NCI-H2171 treated with DMSO at 0.1 percent for 48 hours (cell line): ENCODE data around the gene ILF2.
"Not testable (repeated sequence)": the region's sequence is repeated elsewhere in the genome, so short reads cannot be mapped to it uniquely, and the experiment has no call there.

ENCODE experiments used
- DNase-seq: peaks from one replicate; lab custom pipeline; 2025; lab: John Stamatoyannopoulos, UW

Gene ILF2

GRCh38 chr1:153649137-153649862 lies 21.5 kb downstream of the ILF2 start:
- DNase-seq, result no peak

- DNase-seq, result no peak
Measured at GRCh38 chr1:153648000-153648643, 22.7 kb downstream of the ILF2 start.

- no peak for DNase-seq
Measured at GRCh38 chr1:153647346-153647714, 23.5 kb downstream of the ILF2 start.

- DNase-seq, result no peak
Measured at GRCh38 chr1:153646672-153647345, 24.0 kb downstream of the ILF2 start.

- no peak for DNase-seq
Measured at GRCh38 chr1:153643816-153644215, 27.0 kb downstream of the ILF2 start.

- DNase-seq, result no peak
Measured at GRCh38 chr1:153643100-153643499, 27.7 kb downstream of the ILF2 start.

- DNase-seq, result no peak
Measured at GRCh38 chr1:153642161-153642560, 28.6 kb downstream of the ILF2 start.

- DNase-seq, result no peak
Measured at GRCh38 chr1:153640861-153641260, 29.9 kb downstream of the ILF2 start.

- not testable (repeated sequence) for DNase-seq
Measured at GRCh38 chr1:153640213-153640612, 30.6 kb downstream of the ILF2 start.

GRCh38 chr1:153639280-153639679 lies 31.5 kb downstream of the ILF2 start:
- no peak for DNase-seq

- no peak for DNase-seq
Measured at GRCh38 chr1:153638261-153638660, 32.5 kb downstream of the ILF2 start.

- no peak for DNase-seq
Measured at GRCh38 chr1:153636312-153636711, 34.5 kb downstream of the ILF2 start.

- no peak for DNase-seq
Measured at GRCh38 chr1:153635872-153636271, 34.9 kb downstream of the ILF2 start.

GRCh38 chr1:153633754-153634665 lies 36.8 kb downstream of the ILF2 start, which contains the start of gene CHTOP:
TSS of gene CHTOP (plus strand) at chr1:153634066. CDS start at chr1:153636589, 2,523 bp downstream.
- peak; percentile 94 for DNase-seq

GRCh38 chr1:153633161-153633753 lies 37.5 kb downstream of the ILF2 start:
- DNase-seq, result no peak

- DNase-seq, result no peak
Measured at GRCh38 chr1:153631047-153632022, 39.5 kb downstream of the ILF2 start.

- no peak for DNase-seq
Measured at GRCh38 chr1:153630384-153630783, 40.4 kb downstream of the ILF2 start.

- no peak for DNase-seq
Measured at GRCh38 chr1:153629971-153630370, 40.8 kb downstream of the ILF2 start.

- no peak for DNase-seq
Measured at GRCh38 chr1:153629343-153629665, 41.5 kb downstream of the ILF2 start.

GRCh38 chr1:153628638-153629342 lies 42.0 kb downstream of the ILF2 start:
- no peak for DNase-seq
